Retinal pigment epithelial cell (primary cell): Measurements from ENCODE around the gene SLC9A3.

ENCODE experiments used
- DNase-seq: peaks from one replicate; pipeline ENCODE4 v3.0.0-alpha.2; 2010; ENCODE audit warnings: low read depth
- H3K4me3 ChIP-seq: 2 replicates; pipeline ENCODE4 v1.5.1; 2011; ENCODE audit warnings: mild to moderate bottlenecking, low read length, control low read depth, moderate library complexity
- CTCF ChIP-seq: conservative IDR thresholded peaks from 2 replicates; pipeline ENCODE4 v1.5.1; 2011; ENCODE audit warnings: low read depth, low read length, control low read depth, inconsistent platforms

SLC9A3 gene

GRCh38 chr5:423626-424261 lies 100.5 kb downstream of the SLC9A3 start:
- TF ChIP-seq CTCF: no peak
- H3K4me3 ChIP-seq: no peak overlapping the region
- DNase-seq: no peak

GRCh38 chr5:423233-423565 lies 101.0 kb downstream of the SLC9A3 start:
- H3K4me3 ChIP-seq: no peak overlapping the region

GRCh38 chr5:422323-423232 lies 101.7 kb downstream of the SLC9A3 start:
- no peak for TF ChIP-seq CTCF
- H3K4me3 ChIP-seq: no peak overlapping the region
- no peak for DNase-seq

More at GRCh38 chr5:423233-423565, 101.0 kb downstream of the SLC9A3 start:
- DNase-seq: no peak
- TF ChIP-seq CTCF: no peak

GRCh38 chr5:421901-422300 lies 102.3 kb downstream of the SLC9A3 start:
- no peak overlapping the region for H3K4me3 ChIP-seq
- TF ChIP-seq CTCF: no peak
- DNase-seq: no peak

GRCh38 chr5:421287-421880 lies 102.9 kb downstream of the SLC9A3 start:
- DNase-seq: no peak
- H3K4me3 ChIP-seq: no peak overlapping the region

GRCh38 chr5:420632-421286 lies 103.5 kb downstream of the SLC9A3 start:
- no peak for DNase-seq
- no peak overlapping the region for H3K4me3 ChIP-seq
- no peak for TF ChIP-seq CTCF

More at GRCh38 chr5:421287-421880, 102.9 kb downstream of the SLC9A3 start:
- no peak for TF ChIP-seq CTCF
